GM20431 (cell line): ENCODE data around the gene KCNJ16.

ENCODE experiments used
- in situ Hi-C: fragments of 300-500 bp; cut with MseI, MboI; formaldehyde crosslinking; loops from one replicate; pipeline ENCODE4 v1.15.0; 2020; ENCODE audit warnings: low sequenced_read_pairs; ENCODE audit not compliant: unreplicated experiment

Gene KCNJ16

GRCh38 chr17:70060415-70060814, 14.6 kb upstream of the KCNJ16 start:
- in situ Hi-C loops: no loop called here

GRCh38 chr17:70067134-70067533, 7.9 kb upstream of the KCNJ16 start:
- in situ Hi-C loops: no loop called here

DNA sequence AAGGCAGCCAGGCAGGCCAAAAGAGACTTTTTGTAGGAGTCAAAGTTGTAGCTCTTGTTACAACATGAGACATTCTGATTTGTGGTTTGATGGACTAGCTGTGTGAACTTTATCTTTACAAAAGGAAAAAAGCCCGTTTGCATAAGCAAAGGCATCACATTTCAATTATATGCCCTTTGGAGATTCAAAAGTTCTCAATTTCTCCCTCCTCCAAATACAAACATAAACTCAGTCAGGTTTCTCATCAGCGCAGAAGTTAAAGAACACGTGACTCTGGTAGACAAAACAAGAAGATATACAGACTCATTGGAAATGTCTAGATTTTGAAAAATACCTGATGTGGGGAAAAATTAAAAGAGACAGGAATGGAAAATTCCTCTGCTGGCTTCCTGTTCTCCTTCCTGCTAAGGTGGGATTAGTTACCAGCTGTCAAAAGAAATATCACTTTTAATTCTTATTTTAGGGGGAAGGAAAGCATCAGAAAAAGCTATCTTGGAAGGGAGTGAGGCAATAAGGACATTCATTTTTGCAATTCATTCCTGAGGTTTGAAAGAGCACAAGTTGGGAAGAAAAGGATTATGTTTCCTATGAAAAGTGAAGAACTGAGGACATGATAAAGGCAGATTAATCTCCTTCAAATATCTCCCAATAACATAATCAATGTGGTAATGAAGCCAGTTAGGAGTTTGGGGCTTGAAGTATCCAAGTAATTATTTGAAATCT, 4.6 kb upstream of the KCNJ16 start:
- in situ Hi-C loops: no loop called here

DNA sequence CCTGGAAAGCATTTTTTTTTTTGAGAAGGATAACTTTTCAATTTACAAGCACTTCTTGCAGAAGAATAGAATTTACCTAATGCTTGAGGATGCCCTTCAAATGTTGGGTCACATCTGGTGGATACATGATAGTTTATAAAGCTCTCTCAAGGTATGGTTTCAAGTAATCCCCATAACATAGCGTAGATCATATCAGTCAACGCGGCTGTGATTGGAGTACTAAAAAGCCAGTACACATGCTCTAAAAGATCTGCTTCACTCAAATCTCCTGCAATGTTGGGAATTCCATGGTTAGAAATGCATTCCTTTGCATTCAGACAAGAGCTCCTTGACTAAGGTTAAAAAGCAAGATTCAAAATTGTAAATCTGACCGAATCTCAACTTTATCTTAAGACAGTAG, 3.9 kb upstream of the KCNJ16 start:
- in situ Hi-C loops: no loop called here

DNA sequence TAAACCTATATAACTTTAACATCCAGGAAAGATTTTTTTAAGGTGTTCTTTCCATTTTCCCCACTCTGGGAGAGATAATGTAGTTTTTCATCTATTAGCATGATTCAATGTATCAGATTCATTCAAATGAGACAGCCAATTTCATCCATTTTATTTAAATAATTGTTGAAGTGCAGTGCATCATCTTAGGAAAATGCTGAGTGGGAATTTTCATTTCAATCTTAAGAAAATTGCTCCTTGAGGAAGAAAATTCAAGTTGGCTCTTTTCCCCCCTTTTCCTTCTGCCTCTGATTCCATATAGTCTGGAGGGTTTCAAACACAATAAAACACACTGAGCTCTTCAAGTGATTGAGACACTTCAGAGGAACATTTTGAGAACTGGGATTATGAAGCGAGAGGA, 3.4 kb upstream of the KCNJ16 start:
- in situ Hi-C loops: no loop called here

GRCh38 chr17:70072546-70073309, 2.3 kb upstream of the KCNJ16 start:
- in situ Hi-C loops: no loop called here

DNA sequence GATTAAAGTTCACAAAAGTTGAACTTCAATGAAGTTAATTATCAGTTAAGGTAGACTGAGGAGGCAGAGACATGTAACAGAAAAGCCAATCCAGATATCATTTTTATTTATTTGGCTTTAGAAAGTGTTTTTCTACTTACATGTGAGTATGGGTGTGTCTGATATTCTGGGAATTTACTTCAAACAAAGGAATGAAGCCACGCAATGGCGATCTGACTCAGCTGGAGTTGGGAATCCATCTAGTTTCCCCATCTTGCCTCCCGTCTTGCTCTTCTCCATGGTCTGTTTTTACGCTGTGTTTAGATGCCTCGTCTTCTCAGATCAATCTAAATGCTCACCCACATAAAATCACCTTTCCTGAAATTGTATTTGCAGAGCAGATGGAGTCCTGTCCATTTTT, 1.7 kb upstream of the KCNJ16 start:
- in situ Hi-C loops: no loop called here

- in situ Hi-C loops: no loop called here
Measured at GRCh38 chr17:70073799-70074198, 1.2 kb upstream of the KCNJ16 start.

- in situ Hi-C loops: no loop called here
Measured at GRCh38 chr17:70074236-70074830, 692 bp upstream of the KCNJ16 start.

DNA sequence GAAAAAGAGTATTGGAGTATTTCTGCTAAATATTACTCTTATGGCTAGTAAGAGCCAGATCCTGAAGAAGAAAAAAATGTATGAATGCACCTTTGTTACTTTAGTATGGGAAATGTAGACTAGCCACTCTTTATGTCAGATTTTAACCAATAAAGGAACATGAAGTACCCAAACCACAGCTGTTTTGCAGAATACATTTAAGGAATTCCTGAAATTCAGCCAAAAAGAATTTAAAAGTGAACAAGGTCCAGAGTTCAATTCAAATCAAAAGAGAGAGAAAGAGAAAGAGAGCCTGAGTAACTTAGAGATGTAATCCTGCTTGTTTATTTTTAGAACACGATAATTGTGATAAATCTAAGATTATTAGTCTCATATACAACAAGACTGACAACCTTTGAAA, 1.2 kb downstream of the KCNJ16 start:
- in situ Hi-C loops: no loop called here

GRCh38 chr17:70076831-70077230, 1.8 kb downstream of the KCNJ16 start:
- in situ Hi-C loops: no loop called here

GRCh38 chr17:70078549-70078948, 3.5 kb downstream of the KCNJ16 start:
- in situ Hi-C loops: no loop called here

GRCh38 chr17:70078994-70079531, 4.0 kb downstream of the KCNJ16 start:
- in situ Hi-C loops: no loop called here

DNA sequence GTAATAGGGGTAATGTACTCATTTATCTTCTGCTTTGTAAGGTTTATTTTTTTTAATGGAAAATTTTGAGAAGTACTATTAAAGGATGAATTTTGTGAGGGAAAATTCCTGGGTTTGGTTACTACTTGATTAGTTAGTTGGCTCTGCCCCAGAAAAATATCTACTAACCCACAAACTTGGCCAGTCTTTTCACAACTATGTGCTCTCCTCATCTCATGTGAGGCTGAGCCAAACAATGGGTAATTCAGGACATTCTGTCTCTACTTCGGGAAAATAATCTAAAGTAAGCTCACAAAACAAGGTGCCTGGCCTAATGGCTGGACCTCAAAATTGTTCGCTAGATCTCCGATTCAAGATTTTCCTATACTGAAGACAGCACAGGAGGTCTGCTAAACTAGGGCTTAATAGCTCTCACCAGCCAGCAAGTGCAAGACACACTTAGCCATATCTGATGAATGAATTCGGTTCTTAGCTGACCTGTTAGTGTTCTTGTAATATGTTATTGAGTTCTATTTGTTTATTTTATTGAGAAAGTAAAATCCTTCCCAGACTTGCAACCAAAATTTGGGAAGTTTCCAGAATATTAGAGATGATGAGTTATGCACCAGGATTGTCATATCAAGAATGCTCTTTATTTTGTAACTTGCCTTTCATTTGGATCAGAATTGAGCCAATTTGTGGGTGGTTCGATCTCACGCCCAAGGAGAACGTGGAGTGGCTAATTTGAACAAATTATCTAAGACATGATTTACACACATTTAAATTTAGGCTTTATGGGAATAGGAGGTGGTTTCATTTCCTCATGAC, 5.7 kb downstream of the KCNJ16 start:
- in situ Hi-C loops: no loop called here

DNA sequence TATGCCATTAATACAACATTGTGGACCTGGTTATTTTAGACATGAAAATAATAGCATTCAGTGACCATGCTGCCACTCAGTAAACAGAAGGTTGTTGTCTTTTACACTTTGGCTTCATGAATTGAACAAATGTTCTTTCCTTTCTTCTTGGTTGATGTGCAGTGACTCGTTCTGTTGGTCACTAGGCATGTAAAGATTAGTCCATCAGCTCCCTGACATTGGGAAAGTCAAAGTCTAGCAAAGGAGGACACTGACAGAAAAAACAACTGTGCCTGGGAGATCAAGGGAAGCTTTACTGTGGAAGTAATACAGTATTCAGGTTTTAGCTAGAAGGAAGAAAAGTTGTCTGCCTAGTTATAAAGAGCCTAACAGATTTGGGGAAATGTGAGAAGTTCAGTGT, 6.9 kb downstream of the KCNJ16 start:
- in situ Hi-C loops: no loop called here

DNA sequence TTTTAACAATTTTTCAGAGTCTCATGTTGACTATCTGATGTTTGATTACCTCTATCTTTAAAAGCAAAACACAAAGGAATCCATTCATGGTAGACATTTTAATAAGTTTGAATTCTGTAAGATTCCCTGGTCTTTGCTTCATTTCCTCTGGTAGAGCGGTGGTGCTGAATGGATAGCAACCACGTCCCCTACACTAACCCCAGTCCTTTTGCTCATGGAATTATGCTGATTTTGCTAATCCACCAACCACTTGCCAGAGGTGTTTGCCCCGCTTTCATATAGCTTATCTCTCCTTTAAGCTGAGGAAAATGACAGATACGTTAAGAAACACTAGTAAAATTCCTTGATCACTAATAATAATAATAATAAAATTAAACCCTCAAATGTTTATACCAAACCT, 9.5 kb downstream of the KCNJ16 start:
- in situ Hi-C loops: no loop called here

DNA sequence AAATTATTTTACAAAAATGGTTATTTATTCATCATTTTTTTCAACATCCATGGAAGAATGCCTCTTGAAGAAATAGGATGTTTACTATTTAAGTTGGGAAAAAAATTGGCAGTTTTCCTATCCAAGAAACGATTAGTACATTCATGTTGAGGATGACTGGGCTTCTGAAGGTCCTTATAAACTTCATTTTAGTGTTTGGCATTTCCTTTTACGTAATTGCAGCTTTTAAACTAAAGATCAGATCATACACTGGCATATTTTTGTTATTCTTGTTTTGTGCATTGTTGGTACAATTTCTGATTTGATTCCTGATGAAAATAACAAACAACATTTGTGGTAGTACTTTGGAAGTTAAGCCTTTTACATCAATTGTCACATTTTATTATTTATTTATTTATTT, 11.5 kb downstream of the KCNJ16 start:
- in situ Hi-C loops: no loop called here

GRCh38 chr17:70089513-70090148, 14.6 kb downstream of the KCNJ16 start:
- in situ Hi-C loops: no loop called here

GRCh38 chr17:70091005-70091568, 16.1 kb downstream of the KCNJ16 start:
- in situ Hi-C loops: no loop called here

GRCh38 chr17:70091696-70092095, 16.7 kb downstream of the KCNJ16 start:
- in situ Hi-C loops: no loop called here
